ENCODE measurements around the gene PFDN4.

GRCh38 chr20:54212871-54213270 lies 5.0 kb downstream of the PFDN4 start:
- no peak for TF ChIP-seq CTCF (IDR thresholded peaks at IDR 0.05; ENCODE audit: low read depth, low read length)
- TF ChIP-seq POLR2A (IDR thresholded peaks at IDR 0.05; ENCODE audit: extremely low read depth, insufficient read length): no peak

Data from NB4 (cell line).